OCI-LY7 (cell line): ENCODE measurements around the gene LGR5. TPM values are rescaled to one million over a fixed set of nuclear protein-coding genes. Genes with fewer than 3 reads are reported as not detected.
"Not testable (repeated sequence)": the region's sequence is repeated elsewhere in the genome, so short reads cannot be mapped to it uniquely, and the experiment has no call there.

Experiments used
- BruUV-seq: library from RNA; stranded (reverse); fragments of 400-500 nt; replicated peaks from 2 replicates; lab custom pipeline; 2021; lab: Mats Ljungman, UMichigan
- CTCF ChIA-PET: fragments of 300-600 bp; sonication (Branson Sonifier 250); formaldehyde crosslinking; loops from one replicate; lab custom pipeline; 2022; ENCODE audit warnings: antibody characterized with exemption; ENCODE audit not compliant: unreplicated experiment; lab: Charles Lee
- POLR2A ChIA-PET: fragments of 300-600 bp; sonication (Branson Sonifier 250); formaldehyde crosslinking; loops from one replicate; lab custom pipeline; 2022; ENCODE audit warnings: antibody characterized with exemption; lab: Charles Lee
- DNase-seq: peaks from one replicate; pipeline ENCODE4 v3.0.0-alpha.2; 2015; ENCODE audit warnings: low spot score
- H2AFZ ChIP-seq: fragments of 200-600 bp; sonication (generic), shearing (Covaris generic); 2 replicates; pipeline ENCODE4 v1.6.1; 2014; ENCODE audit warnings: mild to moderate bottlenecking, antibody characterized with exemption, low read length, moderate library complexity
- H3K27ac ChIP-seq: fragments of 200-600 bp; sonication (generic); 2 replicates; pipeline ENCODE4 v1.5.1; 2014; ENCODE audit warnings: mixed run types, low read depth, mild to moderate bottlenecking, moderate library complexity, low read length, inconsistent platforms; ENCODE audit not compliant: poor library complexity, severe bottlenecking
- H3K36me3 ChIP-seq: fragments of 200-600 bp; sonication (generic); 2 replicates; pipeline ENCODE4 v1.6.1; 2014; ENCODE audit warnings: mild to moderate bottlenecking, antibody characterized with exemption, low read length, moderate library complexity, mixed read lengths; ENCODE audit not compliant: insufficient read depth
- H3K4me1 ChIP-seq: fragments of 200-600 bp; sonication (generic); 2 replicates; pipeline ENCODE4 v1.5.1; 2014; ENCODE audit warnings: mild to moderate bottlenecking, low read length; ENCODE audit not compliant: insufficient read depth, poor library complexity, severe bottlenecking
- H3K4me2 ChIP-seq: fragments of 200-600 bp; sonication (generic); 2 replicates; pipeline ENCODE4 v1.6.1; 2014; ENCODE audit warnings: mild to moderate bottlenecking, low read length
- H3K4me3 ChIP-seq: fragments of 200-600 bp; sonication (generic); 2 replicates; pipeline ENCODE4 v1.5.1; 2014; ENCODE audit warnings: mild to moderate bottlenecking, low read depth, low read length; ENCODE audit not compliant: poor library complexity, severe bottlenecking
- H3K79me2 ChIP-seq: fragments of 200-600 bp; sonication (generic); 2 replicates; pipeline ENCODE4 v1.6.1; 2016; ENCODE audit warnings: low read depth, mild to moderate bottlenecking, low read length, moderate library complexity, mixed read lengths; ENCODE audit not compliant: insufficient read depth
- H3K9me2 ChIP-seq: fragments of 200-600 bp; sonication (generic); 2 replicates; pipeline ENCODE4 v1.6.1; 2016; ENCODE audit warnings: mild to moderate bottlenecking, low read length, mixed read lengths; ENCODE audit not compliant: insufficient read depth
- H3K9me3 ChIP-seq: fragments of 200-600 bp; sonication (generic); 2 replicates; pipeline ENCODE4 v1.6.1; 2014; ENCODE audit warnings: mild to moderate bottlenecking, mixed run types, low read length, mixed read lengths
- H4K20me1 ChIP-seq: fragments of 200-600 bp; sonication (generic); 2 replicates; pipeline ENCODE4 v1.6.1; 2014; ENCODE audit warnings: mild to moderate bottlenecking, antibody characterized with exemption, low read length, moderate library complexity, mixed read lengths; ENCODE audit not compliant: insufficient read depth
- CTCF ChIP-seq: fragments of 200-600 bp; sonication (generic); conservative IDR thresholded peaks from 2 replicates; pipeline ENCODE4 v1.5.1; 2014; ENCODE audit warnings: mild to moderate bottlenecking, antibody characterized with exemption, low read length, moderate library complexity, mixed read lengths
- EZH2phosphoT487 ChIP-seq: fragments of 200-600 bp; sonication (generic); IDR thresholded peaks from 2 replicates; pipeline ENCODE4 v1.6.1; 2018; ENCODE audit warnings: low read depth, borderline replicate concordance, mild to moderate bottlenecking, mixed run types, antibody characterized with exemption, low read length, moderate library complexity, mixed read lengths
- intact Hi-C: fragments of 100-400 bp; cut with micrococcal nuclease; formaldehyde crosslinking; loops from one replicate; pipeline ENCODE4 v1.10.0; 2022; ENCODE audit not compliant: unreplicated experiment
- total RNA-seq, 2 experiments: library from RNA; depleted of rRNA in 1 of 2; stranded (reverse); fragments of >200 nt in 1 of 2; shearing (Covaris generic) in 1 of 2; gene quantifications; 2 replicates each; pipeline ENCODE4 v1.2.3, GENCODE V29; 2014 to 2022

Gene LGR5
- total RNA-seq, 2 experiments from 2014 or later: 0.51 TPM; not detected in 1

GRCh38 chr12:71567537-71567936 lies 127.9 kb downstream of the LGR5 start:
- BruUV-seq: no TSS peak
- POLR2A ChIA-PET: no interaction called here

GRCh38 chr12:71569885-71570284 lies 130.3 kb downstream of the LGR5 start:
- H3K4me2 ChIP-seq, POLR2A ChIA-PET, CTCF ChIA-PET, H3K36me3 ChIP-seq, H3K4me1 ChIP-seq, H3K79me2 ChIP-seq, intact Hi-C loops, H2AFZ ChIP-seq, H3K9me2 ChIP-seq, H4K20me1 ChIP-seq, H3K9me3 ChIP-seq, BruUV-seq, H3K27ac ChIP-seq, H3K4me3 ChIP-seq, DNase-seq: not testable (repeated sequence)

More at GRCh38 chr12:71567537-71567936, 127.9 kb downstream of the LGR5 start:
- no peak overlapping the region for H2AFZ ChIP-seq
- H3K9me2 ChIP-seq: no peaks in the 10 kb centered on the region
- TF ChIP-seq EZH2phosphoT487 (no peak), CTCF (no peak)
- H3K79me2 ChIP-seq: no peaks in the 10 kb centered on the region
- intact Hi-C loops: no loop called here
- H3K4me3 ChIP-seq: no peak overlapping the region
- H3K4me2 ChIP-seq: no peak overlapping the region
- H3K9me3 ChIP-seq: no peaks in the 10 kb centered on the region
- no peak for DNase-seq
- no peak overlapping the region for H3K27ac ChIP-seq
- H4K20me1 ChIP-seq: no peaks in the 10 kb centered on the region
- CTCF ChIA-PET: no interaction called here
- H3K4me1 ChIP-seq: no peaks in the 10 kb centered on the region
- no peaks in the 10 kb centered on the region for H3K36me3 ChIP-seq

- ChIA-PET CTCF (no interaction called here), POLR2A (interaction anchor here (0.6 kb wide), 1 partner anchor 18 kb away, joined by 3 read pairs; no protein-coding TSS in a partner anchor)
- no TSS peak for BruUV-seq
- H2AFZ ChIP-seq: no peak overlapping the region
- H3K9me2 ChIP-seq: no peaks in the 10 kb centered on the region
- no peaks in the 10 kb centered on the region for H3K36me3 ChIP-seq
- no peaks in the 10 kb centered on the region for H4K20me1 ChIP-seq
- H3K27ac ChIP-seq: no peak overlapping the region
- DNase-seq: no peak
- TF ChIP-seq CTCF (no peak), EZH2phosphoT487 (no peak)
- H3K79me2 ChIP-seq: no peaks in the 10 kb centered on the region
- no peaks in the 10 kb centered on the region for H3K9me3 ChIP-seq
- intact Hi-C loops: no loop called here
- H3K4me1 ChIP-seq: no peaks in the 10 kb centered on the region
- no peak overlapping the region for H3K4me3 ChIP-seq
- no peak overlapping the region for H3K4me2 ChIP-seq
These were observed 136.9 kb downstream of the LGR5 start for GRCh38 chr12:71576496-71576895.
